HepG2 (cell line): ENCODE results near the gene SAA2. TPM values are rescaled to one million over a fixed set of nuclear protein-coding genes. Genes with fewer than 3 reads are reported as not detected.

Experiments used
- ARNT ChIP-seq: fragments of 450-650 bp; IDR thresholded peaks from 2 replicates; pipeline ENCODE4 v1.6.1; 2017
- ATF2 ChIP-seq: sonication (generic); formaldehyde crosslinking; IDR thresholded peaks from 2 replicates; pipeline ENCODE4 v1.4.0; 2020; ENCODE audit warnings: missing genetic modification reagents
- KLF11 ChIP-seq: IDR thresholded peaks from 2 replicates; pipeline ENCODE4 v1.6.1; 2016; ENCODE audit warnings: missing compliant biosample characterization
- NFE2 ChIP-seq: sonication (generic); formaldehyde crosslinking; IDR thresholded peaks from 2 replicates; pipeline ENCODE4 v1.4.0; 2020; ENCODE audit warnings: missing genetic modification reagents
- PITX1 ChIP-seq: sonication (generic); formaldehyde crosslinking; IDR thresholded peaks from 2 replicates; pipeline ENCODE4 v1.5.1; 2020; ENCODE audit warnings: mild to moderate bottlenecking, missing genetic modification reagents
- POLR2A ChIP-seq, 2 experiments: IDR thresholded peaks; 2 replicates each; pipeline ENCODE4 v1.6.1; 2011; ENCODE audit warnings: low read depth in 2 of 2, low read length in 2 of 2, mild to moderate bottlenecking in 1 of 2, moderate library complexity in 1 of 2; ENCODE audit not compliant: insufficient read depth in 1 of 2
- POLR2AphosphoS2 ChIP-seq: IDR thresholded peaks from 2 replicates; pipeline ENCODE4 v1.6.1; 2011; ENCODE audit warnings: low read depth, low read length, improper control_type of control experiment
- RELA ChIP-seq: sonication (generic); formaldehyde crosslinking; IDR thresholded peaks from 2 replicates; pipeline ENCODE4 v1.4.0; 2020; ENCODE audit warnings: missing genetic modification reagents
- SALL1 ChIP-seq: sonication (generic); formaldehyde crosslinking; IDR thresholded peaks from 2 replicates; pipeline ENCODE4 v1.8.0; 2022; ENCODE audit warnings: mild to moderate bottlenecking, missing genetic modification reagents
- SP2 ChIP-seq: sonication (generic); formaldehyde crosslinking; IDR thresholded peaks from 2 replicates; pipeline ENCODE4 v1.5.1; 2020; ENCODE audit warnings: mild to moderate bottlenecking, missing genetic modification reagents
- TEF ChIP-seq: sonication (generic); formaldehyde crosslinking; IDR thresholded peaks from 2 replicates; pipeline ENCODE4 v1.5.0; 2020; ENCODE audit warnings: missing genetic modification reagents
- TFAP4 ChIP-seq: sonication (generic); IDR thresholded peaks from 2 replicates; pipeline ENCODE4 v1.6.1; 2016; ENCODE audit warnings: low read depth, borderline replicate concordance
- TFDP1 ChIP-seq: IDR thresholded peaks from 2 replicates; pipeline ENCODE4 v1.6.1; 2016; ENCODE audit warnings: missing compliant biosample characterization, missing genetic modification reagents, borderline replicate concordance
- ZFP41 ChIP-seq: sonication (generic); formaldehyde crosslinking; IDR thresholded peaks from 2 replicates; pipeline ENCODE4 v1.4.0; 2020; ENCODE audit warnings: mild to moderate bottlenecking, missing genetic modification reagents, borderline replicate concordance
- ZFX ChIP-seq: sonication (generic); formaldehyde crosslinking; IDR thresholded peaks from 2 replicates; pipeline ENCODE4 v1.4.0; 2020; ENCODE audit warnings: mild to moderate bottlenecking, low read depth, missing genetic modification reagents, moderate library complexity
- ZNF280D ChIP-seq: sonication (generic); formaldehyde crosslinking; IDR thresholded peaks from 2 replicates; pipeline ENCODE4 v1.5.1; 2020; ENCODE audit warnings: mild to moderate bottlenecking, missing genetic modification reagents
- ZNF296 ChIP-seq: sonication (generic); formaldehyde crosslinking; conservative IDR thresholded peaks from 2 replicates; pipeline ENCODE4 v1.5.0; 2020; ENCODE audit warnings: mild to moderate bottlenecking, missing genetic modification reagents
- ZNF512 ChIP-seq: sonication (generic); formaldehyde crosslinking; IDR thresholded peaks from 2 replicates; pipeline ENCODE4 v1.4.0; 2020; ENCODE audit warnings: mild to moderate bottlenecking, missing genetic modification reagents
- ZNF580 ChIP-seq: IDR thresholded peaks from 2 replicates; pipeline ENCODE4 v1.6.1; 2016; ENCODE audit warnings: low read depth, borderline replicate concordance
- ZNF644 ChIP-seq: IDR thresholded peaks from 2 replicates; pipeline ENCODE4 v1.6.1; 2016; ENCODE audit warnings: low read depth
- ZNF720 ChIP-seq: sonication (generic); formaldehyde crosslinking; IDR thresholded peaks from 2 replicates; pipeline ENCODE4 v1.4.0; 2020; ENCODE audit warnings: missing genetic modification reagents
- polyA plus RNA-seq, 8 experiments: library from polyadenylated mRNA; depleted of rRNA in 3 of 8; stranded (reverse) in 7 of 8; unstranded in 1 of 8; fragments of >200 nt; fragmentation: Illumina TruSeq in 4 of 8; extraction: Trizol in 4 of 8; gene quantifications; 2 replicates each; pipeline versions ENCODE4 v1.2.1 to v1.2.3, GENCODE V29; 2011 to 2016; ENCODE audit warnings: low read depth in 4 of 8, missing spikeins in 1 of 8, mixed read lengths in 1 of 8; ENCODE audit not compliant: insufficient read depth in 1 of 8
- total RNA-seq, 5 experiments: library from RNA; depleted of rRNA; stranded (reverse); fragments of >200 nt; fragmentation: Illumina TruSeq; extraction: Trizol; gene quantifications; 2 replicates each; pipeline ENCODE4 v1.2.3, GENCODE V29; 2016; ENCODE audit warnings: low read depth in 1 of 5

SAA2 gene
- total and polyA plus RNA-seq, 2 of the 13 experiments (the other 11 are each of a cell fraction or from before 2014, with no cell fraction given), result 0.27 TPM; not detected in 1

GRCh38 chr11:18235394-18236334 is 12.8 kb downstream of the SAA2 start (continued):
- no peak for TF ChIP-seq TFAP4
- TF ChIP-seq KLF11, result no peak
- no peak for TF ChIP-seq SP2 (CRISPR knock-in tag)
- 0 out of 2 replicates have a peak, but pooled peaks have one; percentile 16 for TF ChIP-seq ZFX (CRISPR knock-in tag)
- no peak for TF ChIP-seq RELA
- peak in 1 of 2 experiments; percentile 30; a peak in 1 of 4 replicates for TF ChIP-seq POLR2A (IDR thresholded peaks at IDR 0.05; ENCODE audit: insufficient read depth in 1 of 2, low read depth in 2 of 2, low read length in 2 of 2)
- no peak for TF ChIP-seq ZNF720 (CRISPR knock-in tag)
- no peak for TF ChIP-seq ARNT
- peak; percentile 63; the same call in 1 of the 2 replicates for TF ChIP-seq ZNF512 (CRISPR knock-in tag)
- TF ChIP-seq ZNF296 (CRISPR knock-in tag), result no peak
- no peak for TF ChIP-seq SALL1
- TF ChIP-seq POLR2AphosphoS2, result no peak
- TF ChIP-seq ATF2, result no peak
- no peak for TF ChIP-seq TFDP1 (CRISPR knock-in tag)
- TF ChIP-seq ZNF280D, result peak; percentile 42; the same call in 1 of the 2 replicates
- peak; percentile 11; the same call in 1 of the 2 replicates for TF ChIP-seq PITX1 (CRISPR knock-in tag)
- TF ChIP-seq ZNF580 (CRISPR knock-in tag), result no peak
- no peak for TF ChIP-seq ZNF644 (CRISPR knock-in tag)
- no peak for TF ChIP-seq NFE2 (CRISPR knock-in tag)
- no peak for TF ChIP-seq TEF
- no peak for TF ChIP-seq ZFP41 (CRISPR knock-in tag)
